Stimulated activated CD8-positive, alpha-beta memory T cell treated with anti-CD3 and anti-CD28 coated beads, Interleukin-15, amount 100 ng/mL, for 4 hours (primary cell): Measurements from ENCODE around the gene SHROOM3.
"Not testable (repeated sequence)": the region's sequence is repeated elsewhere in the genome, so short reads cannot be mapped to it uniquely, and the experiment has no call there.

Experiments
- DNase-seq, 2 donors: peaks; one replicate each; pipeline ENCODE4 v3.0.0-alpha.2; 2020; ENCODE audit warnings: low read depth in 2 of 2

SHROOM3 gene

DNA sequence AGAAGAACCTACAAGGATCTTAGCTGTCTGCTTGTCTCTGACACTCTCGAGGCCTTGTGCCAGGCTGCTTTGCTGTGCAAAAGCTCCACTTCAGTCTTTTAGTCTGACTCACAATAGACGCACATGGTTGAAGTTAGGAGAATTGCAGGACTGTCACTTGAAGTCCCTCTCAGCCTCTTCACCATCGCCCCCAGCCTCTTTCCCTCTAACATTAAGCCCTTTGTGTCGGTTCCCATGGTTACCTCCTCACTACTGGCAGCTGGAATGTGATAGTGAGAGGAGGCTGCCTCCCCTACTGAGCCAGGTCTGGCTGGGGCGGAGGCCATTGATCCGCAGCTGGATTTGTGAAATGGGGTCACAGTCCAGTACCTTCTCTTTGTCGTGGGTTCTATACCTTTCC is 261.1 kb downstream of the SHROOM3 start:
- no peak for DNase-seq

DNA sequence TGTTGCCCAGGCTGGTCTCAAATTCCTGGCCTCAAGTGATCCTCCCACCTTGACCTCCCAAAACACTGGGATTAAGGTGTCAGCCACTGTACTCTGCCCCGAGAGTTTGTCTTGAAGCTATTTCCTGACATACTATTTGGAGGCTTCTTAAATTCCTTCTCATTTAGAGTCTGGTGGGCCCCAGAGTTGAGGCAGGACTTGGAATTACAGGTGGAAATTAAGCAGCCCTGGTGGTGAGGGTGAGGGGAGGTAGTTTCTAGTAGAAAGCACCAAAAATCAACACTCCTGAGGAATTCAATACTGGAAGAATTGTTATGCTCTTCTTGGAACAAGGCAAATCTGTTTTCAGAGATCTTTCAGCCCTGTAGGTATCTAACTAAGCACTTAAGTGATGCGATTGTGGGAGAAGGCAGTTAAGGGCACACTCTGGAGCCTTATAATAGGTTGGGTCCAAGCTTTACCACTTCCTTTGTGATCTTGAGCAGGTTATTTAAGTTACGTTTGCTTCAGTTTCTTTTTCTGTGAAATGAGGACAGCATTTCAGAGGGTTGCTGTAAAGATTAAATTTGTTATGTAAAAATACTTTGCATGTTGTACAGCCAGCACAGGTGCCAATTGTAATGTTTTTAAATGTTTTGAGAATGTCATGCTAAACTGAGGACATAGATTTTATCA is 262.2 kb downstream of the SHROOM3 start:
- DNase-seq = no peak

DNA sequence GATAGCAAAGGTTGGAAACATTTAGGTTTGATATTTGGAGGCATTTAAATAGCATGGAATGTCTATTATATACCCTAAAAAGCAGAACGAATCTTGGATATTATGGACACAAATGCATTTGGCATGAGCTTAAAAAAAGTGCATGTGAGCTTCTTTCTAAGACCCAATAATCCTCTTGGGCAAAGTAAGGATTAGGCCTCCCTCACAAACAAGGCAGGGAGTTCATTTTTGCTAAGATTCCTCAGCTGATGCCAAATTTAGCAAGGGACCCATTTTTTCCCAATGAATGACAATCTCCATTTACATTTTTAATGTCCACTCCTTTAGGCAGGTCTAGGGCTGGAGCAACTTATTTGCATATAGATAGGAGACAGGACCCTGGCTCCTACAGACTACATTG is 263.1 kb downstream of the SHROOM3 start:
- no peak for DNase-seq

DNA sequence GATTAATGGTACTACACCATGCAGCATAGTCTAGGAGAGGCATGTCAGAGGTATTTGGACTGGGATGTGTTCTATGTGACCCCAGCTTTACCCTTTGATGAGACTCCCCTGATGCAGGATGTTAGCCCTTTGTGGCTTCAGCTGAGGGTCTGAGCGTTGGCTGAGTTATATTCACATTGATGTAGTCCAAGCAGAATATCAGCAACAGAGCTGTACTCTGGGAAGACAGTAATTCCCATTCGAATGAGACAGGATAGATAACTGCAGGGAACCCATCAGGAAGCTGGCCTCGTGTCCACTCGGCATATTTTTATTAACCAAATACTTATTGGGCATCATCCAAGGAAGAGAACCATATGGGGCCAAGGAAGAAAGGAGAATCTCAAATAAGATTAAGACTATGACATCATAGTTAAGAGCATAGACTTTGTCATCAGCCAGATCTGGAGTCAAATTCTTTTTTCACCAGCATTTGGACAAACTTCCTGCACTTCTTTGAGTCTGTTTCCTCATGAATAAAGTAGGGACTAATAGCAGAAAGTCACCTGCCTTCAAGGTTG is 264.8 kb downstream of the SHROOM3 start:
- DNase-seq = no peak

DNA sequence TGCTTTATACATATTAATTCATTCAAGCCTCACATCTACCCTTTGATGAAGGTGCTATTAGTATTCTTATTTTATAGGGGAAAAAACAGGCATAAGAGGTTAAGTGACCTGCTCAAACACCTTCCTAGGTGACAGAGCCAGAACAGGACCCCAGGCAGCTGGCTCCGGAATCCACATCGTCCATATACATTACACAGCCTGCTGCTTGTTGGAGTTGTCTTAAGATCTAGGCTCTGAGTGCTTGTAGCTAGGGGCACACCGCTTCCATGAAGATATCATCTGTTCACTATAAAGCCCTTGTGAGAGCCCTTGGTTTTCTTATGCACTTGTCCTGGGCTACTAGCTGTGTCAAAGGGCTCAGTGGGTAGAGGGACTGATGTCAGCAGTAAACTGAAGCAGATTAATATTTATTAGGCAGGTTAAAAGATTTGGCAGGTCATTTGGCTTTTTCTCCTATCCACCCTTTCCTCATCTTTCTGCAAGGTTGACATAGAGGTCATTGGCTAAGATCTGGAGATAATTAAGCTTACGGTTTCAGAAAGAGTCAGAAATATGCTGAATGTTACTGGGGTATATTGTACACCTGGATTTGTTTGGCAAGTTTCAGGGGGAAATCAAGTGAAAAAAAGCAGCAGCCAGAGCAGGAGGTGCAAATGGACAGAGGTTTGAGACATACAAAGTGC is 267.6 kb downstream of the SHROOM3 start:
- no peak for DNase-seq

DNA sequence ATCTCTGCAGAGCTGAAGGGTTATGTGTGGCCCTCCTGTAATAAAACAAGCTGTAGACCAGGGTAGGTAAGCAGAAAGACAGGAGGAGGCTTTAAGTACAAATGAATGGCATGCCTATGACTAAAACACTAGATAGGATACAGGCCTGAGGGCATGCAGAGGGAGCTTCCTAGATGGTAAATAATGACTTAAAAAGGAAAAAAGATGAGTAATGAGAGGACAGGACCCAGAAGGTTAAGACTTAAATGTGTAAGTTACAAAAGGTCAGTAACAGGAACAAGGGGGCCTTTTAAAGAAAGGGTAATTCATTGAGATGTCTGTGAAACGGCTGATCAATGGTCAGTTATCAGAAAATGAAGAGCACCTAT is 268.1 kb downstream of the SHROOM3 start:
- DNase-seq = no peak

DNA sequence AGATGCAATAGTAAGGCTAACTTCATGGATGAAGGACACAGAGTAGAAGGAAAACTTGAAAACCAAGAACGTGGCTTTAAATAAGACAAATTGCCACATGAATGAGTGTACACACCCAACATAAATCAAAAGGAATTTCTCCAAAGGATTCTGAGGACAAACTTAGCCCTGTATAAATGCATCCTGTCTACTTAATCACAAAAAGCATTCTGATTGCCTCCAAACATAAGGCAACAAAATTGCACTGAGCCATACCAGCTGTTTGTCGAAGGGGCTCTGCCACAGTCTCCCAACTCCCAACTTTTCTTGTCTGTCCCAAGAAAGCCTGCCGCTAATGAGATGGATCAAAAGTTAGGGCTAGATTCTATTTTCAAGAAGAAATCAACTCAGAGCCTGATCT is 268.6 kb downstream of the SHROOM3 start:
- no peak for DNase-seq

DNA sequence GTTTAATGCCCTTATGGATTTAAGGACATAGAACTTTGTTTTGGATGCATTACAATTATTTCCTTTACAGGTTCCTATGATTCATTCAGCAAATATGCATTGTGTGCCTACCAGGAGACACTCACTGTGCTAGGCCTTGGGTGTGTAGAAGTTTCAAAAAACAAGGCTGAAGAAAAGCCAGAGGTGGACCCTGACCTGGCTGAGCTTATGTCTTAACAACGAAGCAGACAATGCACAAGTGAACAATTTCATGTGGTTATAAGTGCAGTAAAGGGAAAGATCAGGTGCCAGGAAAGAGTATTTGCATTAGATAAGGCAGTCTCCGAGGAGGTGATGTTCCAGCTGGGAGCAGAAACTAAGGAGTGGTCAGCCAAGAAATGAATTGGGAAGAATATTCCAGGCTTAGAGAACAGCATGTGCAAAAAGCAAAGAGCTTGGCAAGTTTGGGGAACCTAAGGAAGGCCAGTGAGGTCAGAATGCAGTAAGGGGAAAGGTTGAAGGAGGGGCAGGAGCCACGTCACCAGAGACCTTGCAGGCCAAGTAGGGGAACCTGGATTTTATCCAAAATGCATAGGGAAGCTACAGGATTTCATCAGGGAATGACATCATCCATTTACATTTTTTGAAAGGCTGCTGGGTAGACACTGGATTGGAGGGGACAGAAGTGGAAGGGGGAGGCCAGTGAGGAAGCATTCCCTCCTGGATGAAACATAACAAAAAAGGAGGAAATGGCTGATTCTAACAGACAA is 269.3 kb downstream of the SHROOM3 start:
- DNase-seq = no peak

DNA sequence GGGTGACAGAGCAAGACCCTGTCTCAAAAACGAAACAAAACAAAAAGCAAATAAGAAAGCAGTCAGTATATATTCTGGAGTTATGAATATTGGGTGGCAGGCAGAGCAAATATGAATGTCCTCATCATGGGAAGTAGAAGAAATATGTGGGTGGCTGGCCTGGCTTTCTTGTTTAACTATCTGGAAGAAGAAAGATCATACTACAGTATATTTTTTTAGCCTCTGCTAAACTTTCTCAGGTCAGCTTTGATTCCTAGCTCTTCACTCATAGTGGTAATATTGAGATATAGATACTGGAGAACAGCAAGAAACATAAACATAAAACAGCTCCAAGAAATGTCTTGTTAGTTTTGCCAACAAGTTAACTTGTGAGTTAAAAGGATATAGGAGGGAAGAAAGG is 270.4 kb downstream of the SHROOM3 start:
- DNase-seq = no peak

DNA sequence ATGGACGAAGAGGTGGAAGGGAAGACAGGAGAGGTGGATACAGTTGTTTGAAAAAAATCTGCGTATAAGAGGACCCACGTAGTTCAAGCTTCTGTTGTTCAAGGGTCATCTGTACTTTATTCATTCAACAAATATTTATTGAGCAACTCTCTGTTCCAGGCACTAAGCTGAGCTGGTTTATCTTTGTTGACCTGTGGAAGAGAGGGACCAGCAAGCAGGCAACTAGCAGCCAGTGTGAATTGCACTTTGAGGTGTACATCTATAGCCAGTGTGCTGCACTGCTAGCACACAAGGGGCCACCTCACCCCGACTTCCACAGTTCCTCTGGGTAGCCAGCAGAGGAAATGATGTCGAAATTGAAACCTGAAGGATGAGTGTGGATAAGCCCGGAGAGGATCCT is 271.6 kb downstream of the SHROOM3 start:
- DNase-seq = no peak

DNA sequence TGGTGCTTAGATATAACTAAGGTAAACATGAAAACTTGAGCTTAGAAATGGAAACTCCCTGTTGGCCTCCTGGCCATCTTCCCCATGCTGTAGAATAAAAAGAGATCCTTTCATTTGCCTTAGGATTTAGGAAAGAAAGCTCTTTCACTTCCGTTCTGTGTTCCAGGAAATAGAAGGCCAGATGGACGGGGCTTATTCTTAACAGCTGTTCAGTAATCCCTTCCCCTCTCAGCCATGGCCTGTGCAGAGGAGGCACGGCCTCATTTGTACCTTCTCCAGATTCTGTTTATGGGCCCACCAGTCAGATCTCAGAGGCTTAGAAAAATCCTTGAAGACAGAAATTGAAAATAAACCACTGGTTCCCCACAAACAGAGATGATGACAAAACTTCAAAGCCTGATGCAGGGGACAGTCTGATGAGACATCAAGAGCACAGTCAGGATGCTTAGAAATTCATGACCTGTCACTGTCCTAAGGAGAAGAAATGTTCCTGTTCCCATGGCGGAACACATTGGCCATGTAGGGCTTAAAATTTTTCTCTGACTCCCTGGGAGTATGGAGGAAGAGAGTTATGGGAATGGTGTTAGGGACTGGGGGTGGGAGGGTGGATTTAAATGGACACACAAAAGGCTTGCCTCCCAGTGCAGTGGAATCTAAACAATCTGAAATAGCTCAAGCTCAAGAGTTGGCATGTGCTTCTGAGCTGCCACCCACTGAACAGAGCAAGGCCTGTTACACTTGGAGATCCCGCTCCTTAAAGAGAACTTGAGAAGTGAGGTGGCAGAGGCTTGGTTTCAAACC is 274.1 kb downstream of the SHROOM3 start:
- no peak for DNase-seq

DNA sequence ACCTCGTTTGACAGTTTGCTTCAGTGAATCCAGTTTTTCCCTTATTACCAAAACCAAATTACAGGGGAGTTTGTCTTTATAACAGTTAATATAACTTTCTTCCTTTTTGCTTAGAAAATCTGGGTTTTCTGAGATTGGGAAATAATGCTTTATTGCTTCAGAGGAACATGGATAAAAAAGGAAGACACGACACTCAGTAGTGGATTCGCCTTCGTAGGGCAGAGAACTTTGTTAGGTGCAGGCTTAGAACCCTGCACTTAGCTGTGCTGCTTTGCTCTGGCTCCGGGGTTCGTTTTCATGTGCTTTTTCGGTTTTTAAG is 274.7 kb downstream of the SHROOM3 start:
- no peak for DNase-seq

DNA sequence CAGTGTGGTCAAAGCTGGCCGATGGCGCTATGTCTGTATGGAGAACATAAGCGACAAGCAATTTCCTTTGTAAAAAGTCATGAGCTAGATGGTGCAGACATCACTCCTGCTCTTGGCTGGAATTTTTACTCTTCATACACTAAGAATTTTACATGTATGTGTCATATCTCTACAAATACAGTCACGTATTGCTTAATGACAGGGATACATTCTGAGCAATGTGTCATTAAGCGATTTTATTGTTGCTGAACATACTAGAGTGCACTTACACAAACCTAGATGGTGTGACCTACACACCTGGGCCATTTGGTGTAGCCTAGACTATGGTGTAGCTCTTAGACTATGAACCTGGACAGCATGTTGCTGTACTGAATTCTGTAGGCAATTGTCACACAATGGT is 277.5 kb downstream of the SHROOM3 start:
- DNase-seq = no peak

DNA sequence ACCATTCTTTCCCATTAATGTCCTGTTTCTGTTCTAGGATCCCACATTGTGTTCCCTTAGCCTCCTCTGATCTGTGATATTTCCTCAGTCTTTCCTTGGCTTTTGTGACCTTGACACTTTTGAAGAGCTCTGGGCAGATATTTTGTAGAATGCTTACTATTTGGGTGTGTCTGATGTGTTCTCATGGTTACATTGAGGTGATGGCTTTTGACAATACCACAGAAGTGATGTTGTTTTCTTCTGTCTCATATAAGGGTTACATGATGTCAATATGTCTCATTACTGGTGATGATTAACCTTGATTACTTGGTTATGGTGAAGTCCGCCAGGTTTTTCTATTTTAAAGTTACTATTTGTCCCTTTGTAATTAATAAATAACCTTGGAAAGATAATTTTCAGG is 279.2 kb downstream of the SHROOM3 start:
- no peak for DNase-seq

DNA sequence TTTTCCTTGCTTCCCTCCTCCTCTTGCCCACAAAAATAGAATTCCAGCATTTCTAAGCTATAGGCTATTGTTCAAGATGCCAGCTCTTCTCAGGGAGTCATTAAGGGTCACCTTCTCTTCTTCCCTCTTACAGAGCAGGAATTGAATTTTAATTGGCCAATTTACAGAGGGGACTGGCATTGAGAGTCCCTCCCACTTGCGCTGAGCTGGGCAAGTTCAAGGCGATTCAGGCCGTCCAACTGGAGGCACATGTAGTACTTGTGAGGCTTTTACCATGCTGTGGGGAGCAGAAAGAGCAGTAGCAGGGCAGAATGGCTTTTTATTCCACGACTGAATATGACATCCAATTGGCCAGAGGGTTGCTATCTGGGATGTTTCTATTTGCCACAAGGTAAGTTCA is 281.0 kb downstream of the SHROOM3 start:
- no peak for DNase-seq

DNA sequence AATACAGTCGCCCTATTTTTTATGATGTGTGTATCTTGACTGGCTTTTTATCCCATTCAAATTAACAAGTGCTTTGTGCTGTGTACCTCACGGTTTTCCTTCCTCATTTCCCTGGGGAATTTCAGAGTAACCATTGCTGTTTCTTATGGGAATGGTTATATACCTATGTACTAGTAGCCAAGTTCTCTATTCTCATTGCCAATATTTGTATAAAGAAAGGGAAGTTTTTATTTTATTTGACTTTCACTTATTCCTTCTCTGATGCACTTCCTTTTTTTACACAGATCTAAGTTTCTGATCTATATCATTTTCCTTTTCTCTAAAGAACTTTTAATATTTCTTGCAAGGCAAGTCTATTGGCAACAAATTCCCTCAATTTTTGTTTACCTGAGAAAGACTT is 281.6 kb downstream of the SHROOM3 start:
- DNase-seq = no peak

DNA sequence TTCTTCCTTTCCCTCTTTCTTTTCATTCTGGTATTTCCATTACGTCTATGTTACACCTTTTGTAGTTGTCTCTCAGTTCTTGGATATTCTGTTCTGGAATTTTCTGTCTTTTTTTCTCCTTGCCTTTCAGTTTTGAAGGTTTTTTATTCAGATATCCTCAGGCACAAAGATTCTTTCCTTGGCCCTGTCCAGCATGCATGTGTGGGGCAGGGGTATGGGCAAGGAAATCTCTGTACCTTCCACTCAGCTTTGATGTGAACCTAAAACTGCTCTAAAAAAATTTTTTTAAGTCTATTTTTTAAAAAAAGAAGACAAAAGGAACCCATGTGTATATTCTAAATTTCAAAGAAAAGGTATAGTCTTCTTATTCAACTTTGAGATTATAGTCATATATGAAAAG is 282.4 kb downstream of the SHROOM3 start:
- DNase-seq = no peak

DNA sequence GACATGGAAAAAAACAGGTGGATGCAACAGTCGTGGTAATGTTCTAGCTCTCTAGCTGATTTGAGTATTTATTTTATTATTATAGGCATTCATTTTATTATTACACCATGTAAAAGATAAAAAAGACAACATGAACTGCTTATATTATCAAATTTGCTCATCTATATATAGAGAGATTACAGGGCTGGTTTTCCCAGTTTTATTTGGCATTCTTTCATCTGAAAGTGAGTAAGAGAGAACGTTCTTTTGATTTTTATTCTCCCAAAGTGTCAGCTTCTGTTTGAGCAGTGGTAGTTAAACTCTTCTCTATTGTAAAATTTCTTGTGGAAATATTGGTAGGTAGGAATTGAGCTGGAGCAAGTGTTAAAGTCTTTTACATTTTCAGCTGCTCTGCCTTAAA is 283.0 kb downstream of the SHROOM3 start:
- no peak for DNase-seq

DNA sequence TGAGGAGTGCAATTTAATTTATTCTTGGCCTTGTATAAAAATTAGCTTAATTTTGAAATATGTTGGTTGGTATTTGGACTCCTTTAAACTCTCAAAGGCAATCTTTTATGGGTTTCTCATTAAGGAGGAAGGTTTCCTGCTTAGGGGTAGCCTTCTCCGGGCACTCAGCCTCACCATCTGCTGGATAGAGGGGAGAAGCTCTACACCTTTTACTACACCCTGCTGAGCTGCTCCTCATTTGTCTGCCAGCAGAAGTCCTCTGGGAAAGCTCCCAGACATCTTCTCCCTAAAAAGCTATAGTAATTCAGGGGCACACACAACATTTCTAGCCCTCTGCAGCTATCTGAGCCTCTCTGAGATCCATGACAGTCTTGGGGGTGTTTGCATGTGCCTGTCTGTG is 283.8 kb downstream of the SHROOM3 start:
- no peak for DNase-seq

DNA sequence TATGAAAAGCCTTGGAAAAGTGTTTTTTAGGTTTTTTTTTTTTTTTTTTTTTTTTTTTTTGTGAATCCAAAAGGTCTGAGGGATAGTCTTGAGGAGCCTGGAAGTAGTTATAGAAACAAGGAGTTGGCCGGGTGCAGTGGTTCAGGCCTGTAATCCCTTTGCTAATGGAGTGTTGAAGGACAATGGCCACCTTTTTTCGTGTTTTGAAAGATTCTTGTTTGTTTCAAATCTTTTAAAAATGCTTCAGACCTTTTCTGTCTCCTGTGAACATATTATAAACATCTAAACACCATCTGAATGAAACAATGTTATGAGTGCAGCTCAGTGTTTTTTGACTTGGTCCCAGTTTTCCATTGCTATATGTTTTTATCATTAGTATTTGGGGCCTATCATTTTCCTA is 285.1 kb downstream of the SHROOM3 start:
- no peak for DNase-seq

DNA sequence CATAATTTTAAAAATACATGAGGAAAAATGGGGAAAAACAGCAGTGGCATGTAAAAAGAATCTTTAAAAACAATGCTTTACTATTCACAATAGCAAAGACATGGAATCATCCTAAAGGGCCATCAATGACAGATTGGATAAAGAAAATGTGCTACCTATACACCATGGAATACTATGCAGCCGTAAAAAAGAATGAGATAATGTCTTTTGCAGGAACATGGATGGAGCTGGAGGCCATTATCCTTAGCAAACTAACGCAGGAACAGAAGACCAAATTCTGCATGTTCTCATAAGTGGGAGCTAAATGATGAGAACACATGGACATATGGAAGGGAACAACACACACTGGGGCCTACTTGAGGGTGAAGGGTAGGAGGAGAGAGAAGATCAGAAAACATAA is 287.1 kb downstream of the SHROOM3 start:
- DNase-seq = not testable (repeated sequence)

DNA sequence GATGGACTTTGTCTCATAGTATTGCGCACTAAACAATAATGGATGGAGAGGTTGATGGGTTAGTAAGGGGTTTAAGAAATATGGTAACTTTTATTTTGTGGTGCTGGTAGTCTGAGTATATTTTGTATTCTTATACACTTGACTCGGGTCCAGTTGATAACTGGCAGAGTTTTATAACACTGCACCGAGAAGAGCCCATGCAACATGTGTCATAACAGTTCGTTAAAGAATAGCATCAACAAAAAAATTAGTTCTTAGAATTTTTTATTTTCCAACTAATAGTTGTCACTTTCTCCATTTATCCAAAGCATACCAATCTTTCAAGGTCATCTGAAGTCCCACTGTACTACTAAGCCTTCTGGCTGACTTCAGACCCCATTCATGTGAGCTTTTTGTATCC is 287.8 kb downstream of the SHROOM3 start:
- no peak for DNase-seq
